Activated naive CD4-positive, alpha-beta T cell treated with anti-CD3 and anti-CD28 coated beads, Interleukin-2, amount 50 U/mL, for 24 hours (primary cell): ENCODE results near the gene DGUOK.

Source experiments
- H3K27ac Mint-ChIP-seq: one replicate; pipeline ENCODE4 v1.8.0; 2021; ENCODE audit warnings: mild to moderate bottlenecking, mixed read lengths
- H3K27me3 Mint-ChIP-seq: one replicate; pipeline ENCODE4 v1.8.0; 2021; ENCODE audit warnings: mixed read lengths
- H3K36me3 Mint-ChIP-seq: one replicate; pipeline ENCODE4 v1.8.0; 2021; ENCODE audit warnings: mixed read lengths
- H3K4me1 Mint-ChIP-seq: one replicate; pipeline ENCODE4 v1.8.0; 2021; ENCODE audit warnings: mixed read lengths
- H3K4me3 Mint-ChIP-seq: one replicate; pipeline ENCODE4 v1.8.0; 2021; ENCODE audit warnings: mild to moderate bottlenecking, mixed read lengths
- H3K9me3 Mint-ChIP-seq: one replicate; pipeline ENCODE4 v1.8.0; 2021; ENCODE audit warnings: mixed read lengths

DGUOK gene

DNA sequence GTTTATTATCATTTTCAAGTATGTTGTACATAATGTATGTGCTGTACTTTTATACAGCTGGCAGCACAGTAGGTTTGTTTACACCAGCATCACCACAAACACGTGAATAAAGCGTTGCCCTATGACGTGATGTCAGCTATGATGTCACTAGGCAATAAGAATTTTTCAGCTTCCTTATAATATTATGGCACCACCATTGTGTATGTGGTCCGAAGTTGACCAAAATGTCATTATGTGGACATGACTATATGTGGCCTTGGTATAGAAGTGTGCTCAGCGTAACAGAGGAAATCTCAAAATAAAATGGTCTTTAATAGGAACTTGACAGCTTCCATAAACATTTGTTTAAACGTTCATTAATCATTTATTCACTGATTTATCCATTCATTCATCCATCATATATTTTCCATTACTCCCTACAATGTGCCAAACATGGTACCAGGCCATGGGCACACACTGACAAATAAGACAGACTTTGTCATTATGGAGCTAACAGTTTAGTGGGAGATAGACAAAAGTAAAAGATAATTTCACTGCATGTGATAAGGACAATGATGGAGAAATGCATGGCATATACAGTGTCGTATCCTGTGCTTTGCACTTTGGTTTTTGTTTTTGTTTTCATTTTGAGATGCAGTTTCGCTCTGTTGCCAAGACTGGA is 15.0 kb upstream of the DGUOK start:
- Mint-ChIP-seq H3K27ac (no peak overlapping the region), H3K9me3 (no peaks in the 10 kb centered on the region), H3K4me1 (peaks cover 5% of the 10 kb centered on the region)

DNA sequence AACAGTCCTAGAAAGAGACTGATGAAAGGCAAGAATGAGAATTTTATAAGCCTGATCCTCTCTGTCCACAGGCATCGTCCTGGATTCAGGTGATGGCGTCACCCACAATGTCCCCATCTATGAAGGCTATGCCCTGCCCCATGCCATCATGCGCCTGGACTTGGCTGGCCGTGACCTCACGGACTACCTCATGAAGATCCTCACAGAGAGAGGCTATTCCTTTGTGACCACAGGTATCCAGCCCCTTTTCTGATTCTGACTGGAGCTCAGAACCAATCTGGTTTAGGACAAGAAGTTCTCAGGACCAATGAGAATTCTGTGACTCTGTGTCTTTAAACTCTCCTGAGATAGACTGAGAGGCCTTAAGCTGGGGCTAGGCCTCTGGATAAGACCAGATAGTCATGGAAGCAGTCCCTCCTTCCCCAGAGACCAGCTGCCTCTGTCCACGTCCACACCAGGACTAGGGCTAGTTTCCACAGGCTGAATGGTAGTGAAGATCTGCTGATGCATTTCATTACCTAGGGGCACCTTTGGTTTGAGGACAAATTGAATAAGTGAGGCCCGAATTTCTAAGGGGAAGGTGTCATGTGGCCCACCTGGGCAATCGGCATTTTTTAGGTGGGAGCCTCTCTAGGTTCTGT is 13.1 kb upstream of the DGUOK start:
- no peaks in the 10 kb centered on the region for H3K36me3 Mint-ChIP-seq
- no peak overlapping the region for H3K27ac Mint-ChIP-seq
- H3K4me3 Mint-ChIP-seq, result no peak overlapping the region
- no peaks in the 10 kb centered on the region for H3K9me3 Mint-ChIP-seq
- no peaks in the 10 kb centered on the region for H3K4me1 Mint-ChIP-seq
- no peaks in the 10 kb centered on the region for H3K27me3 Mint-ChIP-seq

More for the DNA sequence above, 15.0 kb upstream of the DGUOK start:
- Mint-ChIP-seq H3K27me3 (no peaks in the 10 kb centered on the region), H3K36me3 (no peaks in the 10 kb centered on the region), H3K4me3 (no peak overlapping the region)

DNA sequence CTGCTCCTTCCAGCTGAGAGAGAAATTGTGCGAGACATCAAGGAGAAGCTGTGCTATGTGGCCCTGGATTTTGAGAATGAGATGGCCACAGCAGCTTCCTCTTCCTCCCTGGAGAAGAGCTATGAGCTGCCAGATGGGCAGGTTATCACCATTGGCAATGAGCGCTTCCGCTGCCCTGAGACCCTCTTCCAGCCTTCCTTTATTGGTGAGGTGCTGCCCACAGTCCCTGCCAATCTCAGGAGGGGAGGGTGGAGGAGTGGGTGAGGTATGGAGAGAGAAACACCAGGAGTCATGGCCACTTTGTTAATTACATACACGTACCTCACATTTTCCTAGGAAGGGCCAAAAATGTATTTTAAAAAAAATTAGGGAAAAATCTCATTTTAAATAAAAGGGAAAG is 12.0 kb upstream of the DGUOK start:
- Mint-ChIP-seq H3K4me3 (no peak overlapping the region), H3K27ac (no peak overlapping the region), H3K4me1 (no peaks in the 10 kb centered on the region), H3K27me3 (no peaks in the 10 kb centered on the region), H3K9me3 (no peaks in the 10 kb centered on the region), H3K36me3 (no peaks in the 10 kb centered on the region)

DNA sequence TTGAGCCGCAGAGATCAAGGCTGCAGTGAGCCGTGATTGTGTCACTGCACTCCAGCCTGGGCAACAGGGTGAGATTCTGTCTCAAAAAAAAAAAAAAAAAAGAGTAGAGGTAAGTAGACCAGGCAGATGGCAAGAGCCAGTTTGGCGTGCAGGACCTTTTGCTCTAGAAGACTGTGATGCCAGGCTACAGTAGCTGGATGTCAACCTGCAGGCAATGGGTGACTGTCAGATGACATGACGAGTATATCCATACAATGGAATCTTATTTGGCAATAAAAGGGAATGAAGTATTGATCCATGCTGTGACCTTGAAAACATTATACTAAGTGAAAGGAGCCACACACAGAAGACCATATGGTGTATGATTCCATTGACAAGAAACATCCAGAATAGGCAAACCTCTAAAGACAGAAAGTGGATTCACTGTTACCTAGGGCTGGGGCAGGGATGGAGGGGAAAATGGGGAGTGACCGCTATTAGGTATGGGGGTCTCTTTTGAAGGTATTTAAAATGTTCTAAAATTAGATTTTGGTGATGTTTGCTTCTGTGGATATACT is 11.2 kb upstream of the DGUOK start:
- no peaks in the 10 kb centered on the region for H3K9me3 Mint-ChIP-seq
- no peak overlapping the region for H3K27ac Mint-ChIP-seq
- H3K4me3 Mint-ChIP-seq, result no peak overlapping the region
- no peaks in the 10 kb centered on the region for H3K27me3 Mint-ChIP-seq
- H3K36me3 Mint-ChIP-seq, result no peaks in the 10 kb centered on the region
- H3K4me1 Mint-ChIP-seq, result peaks cover 1% of the 10 kb centered on the region

DNA sequence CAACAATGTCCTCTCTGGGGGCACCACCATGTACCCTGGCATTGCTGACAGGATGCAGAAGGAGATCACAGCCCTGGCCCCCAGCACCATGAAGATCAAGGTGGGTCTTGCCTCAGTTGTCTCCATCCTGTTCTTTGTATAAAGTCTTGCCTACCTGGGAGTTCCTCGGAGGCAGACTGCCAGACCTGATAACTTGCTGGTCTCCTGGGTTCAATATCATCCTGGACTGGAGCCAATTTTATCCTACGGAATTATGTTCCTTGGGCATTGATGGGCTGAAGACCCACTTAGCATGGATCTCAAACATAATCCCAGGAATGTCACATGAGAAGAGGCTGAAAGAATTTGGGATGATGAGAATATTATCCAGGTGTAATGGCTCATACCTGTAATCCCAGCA is 10.0 kb upstream of the DGUOK start:
- Mint-ChIP-seq H3K4me1 (peaks cover 5% of the 10 kb centered on the region), H3K27ac (no peak overlapping the region), H3K9me3 (no peaks in the 10 kb centered on the region), H3K4me3 (no peak overlapping the region), H3K36me3 (no peaks in the 10 kb centered on the region), H3K27me3 (no peaks in the 10 kb centered on the region)

DNA sequence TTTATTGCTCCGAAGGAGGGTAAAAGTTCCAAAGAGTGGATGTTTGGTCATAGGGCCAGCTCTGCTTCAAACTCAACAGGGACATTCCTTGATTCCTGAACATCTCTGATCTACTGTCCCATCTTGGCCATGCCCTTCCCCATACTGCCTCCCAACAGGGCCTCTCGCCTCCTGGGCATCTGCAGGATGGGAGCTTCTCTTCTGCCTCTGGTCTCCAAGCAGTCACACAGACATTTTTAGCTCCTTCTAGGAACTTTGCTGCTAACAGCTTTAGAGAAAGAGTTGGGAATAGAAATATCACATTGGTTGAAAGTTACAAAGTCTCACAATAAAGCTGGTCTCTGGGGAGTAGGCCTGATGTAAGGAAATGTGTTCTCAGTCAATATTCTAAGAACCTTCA is 9.4 kb upstream of the DGUOK start:
- no peaks in the 10 kb centered on the region for H3K9me3 Mint-ChIP-seq
- H3K27ac Mint-ChIP-seq, result no peak overlapping the region
- H3K4me3 Mint-ChIP-seq, result no peak overlapping the region
- peaks cover 5% of the 10 kb centered on the region for H3K4me1 Mint-ChIP-seq
- H3K36me3 Mint-ChIP-seq, result no peaks in the 10 kb centered on the region
- no peaks in the 10 kb centered on the region for H3K27me3 Mint-ChIP-seq

DNA sequence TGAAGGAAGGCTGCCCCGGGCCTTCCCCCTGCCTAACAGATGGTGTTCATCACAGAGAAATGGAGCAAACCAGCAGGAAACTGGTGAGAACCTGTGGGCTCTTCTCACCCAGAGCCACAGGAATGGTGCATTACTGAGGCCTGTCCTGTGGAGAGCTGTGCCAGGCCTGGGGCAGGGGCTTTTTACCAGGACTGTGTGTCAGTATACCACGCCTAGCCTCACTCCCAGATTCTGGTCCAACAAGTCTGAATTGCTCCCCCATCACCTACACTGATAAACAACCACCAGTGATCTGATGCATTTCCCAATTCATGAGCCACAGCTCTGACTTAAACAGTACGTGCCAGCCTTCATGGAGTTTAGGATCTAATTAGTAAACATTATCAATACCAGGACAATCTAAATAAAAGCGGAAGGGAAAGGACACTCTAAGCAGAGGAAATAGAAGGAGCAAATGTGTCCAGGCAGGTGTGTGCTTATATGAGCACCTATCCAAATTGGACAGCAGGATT is 8.9 kb upstream of the DGUOK start:
- peaks cover 5% of the 10 kb centered on the region for H3K4me1 Mint-ChIP-seq
- H3K27ac Mint-ChIP-seq, result no peak overlapping the region
- no peak overlapping the region for H3K4me3 Mint-ChIP-seq
- no peaks in the 10 kb centered on the region for H3K27me3 Mint-ChIP-seq
- H3K9me3 Mint-ChIP-seq, result no peaks in the 10 kb centered on the region
- H3K36me3 Mint-ChIP-seq, result no peaks in the 10 kb centered on the region

DNA sequence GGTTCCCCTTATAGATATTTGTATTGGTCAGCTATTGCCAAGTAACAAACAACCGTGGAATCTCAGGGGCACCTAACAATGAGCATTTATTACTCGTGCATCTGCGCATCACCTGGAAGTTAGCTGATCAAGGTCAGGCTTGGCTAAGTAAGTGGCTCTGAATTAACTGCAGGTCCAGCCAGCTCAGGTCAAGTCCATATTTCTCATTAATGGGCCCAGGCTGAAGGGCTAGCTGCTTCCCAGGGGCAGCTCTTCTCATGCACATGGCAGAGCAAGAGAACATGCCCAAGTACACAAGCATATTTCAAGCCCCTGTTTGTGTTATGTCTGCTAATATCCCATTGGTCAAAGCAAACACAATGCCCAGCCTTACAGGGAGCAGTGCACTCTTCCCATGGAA is 7.8 kb upstream of the DGUOK start:
- Mint-ChIP-seq H3K27ac (no peak overlapping the region), H3K27me3 (no peaks in the 10 kb centered on the region), H3K4me3 (no peak overlapping the region), H3K36me3 (no peaks in the 10 kb centered on the region), H3K9me3 (no peaks in the 10 kb centered on the region), H3K4me1 (peaks cover 8% of the 10 kb centered on the region)

DNA sequence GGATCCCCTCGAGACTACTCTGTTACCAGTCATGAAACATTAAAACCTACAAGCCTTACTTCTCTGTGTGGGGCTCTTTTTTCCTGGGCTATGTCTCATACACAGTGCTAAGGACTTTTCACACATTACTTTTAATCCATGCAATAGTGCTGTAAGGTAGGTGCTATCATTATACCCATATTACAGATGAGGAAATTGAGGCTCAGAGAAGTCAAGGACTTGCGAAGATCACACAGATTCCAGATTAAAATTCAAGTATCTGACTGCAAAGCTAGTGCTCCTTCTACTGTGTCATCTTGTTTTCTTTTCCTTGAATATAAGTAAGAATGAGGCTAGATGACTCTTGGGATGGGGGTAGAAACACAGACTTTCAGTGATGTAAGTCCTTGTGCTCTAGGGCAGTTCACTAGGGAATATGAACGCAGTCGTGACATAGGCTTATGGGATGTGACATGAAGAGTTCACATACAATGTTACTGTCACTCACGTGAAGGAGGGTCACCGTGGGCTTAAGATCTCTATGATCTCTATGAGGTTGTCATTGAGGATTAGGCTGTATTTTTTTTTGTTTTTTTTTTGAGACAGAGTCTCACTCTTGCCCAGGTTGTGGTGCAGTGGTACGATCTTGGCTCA is 7.0 kb upstream of the DGUOK start:
- Mint-ChIP-seq H3K27ac (no peak overlapping the region), H3K27me3 (no peaks in the 10 kb centered on the region), H3K4me3 (no peak overlapping the region), H3K4me1 (peaks cover 8% of the 10 kb centered on the region), H3K9me3 (no peaks in the 10 kb centered on the region), H3K36me3 (no peaks in the 10 kb centered on the region)

DNA sequence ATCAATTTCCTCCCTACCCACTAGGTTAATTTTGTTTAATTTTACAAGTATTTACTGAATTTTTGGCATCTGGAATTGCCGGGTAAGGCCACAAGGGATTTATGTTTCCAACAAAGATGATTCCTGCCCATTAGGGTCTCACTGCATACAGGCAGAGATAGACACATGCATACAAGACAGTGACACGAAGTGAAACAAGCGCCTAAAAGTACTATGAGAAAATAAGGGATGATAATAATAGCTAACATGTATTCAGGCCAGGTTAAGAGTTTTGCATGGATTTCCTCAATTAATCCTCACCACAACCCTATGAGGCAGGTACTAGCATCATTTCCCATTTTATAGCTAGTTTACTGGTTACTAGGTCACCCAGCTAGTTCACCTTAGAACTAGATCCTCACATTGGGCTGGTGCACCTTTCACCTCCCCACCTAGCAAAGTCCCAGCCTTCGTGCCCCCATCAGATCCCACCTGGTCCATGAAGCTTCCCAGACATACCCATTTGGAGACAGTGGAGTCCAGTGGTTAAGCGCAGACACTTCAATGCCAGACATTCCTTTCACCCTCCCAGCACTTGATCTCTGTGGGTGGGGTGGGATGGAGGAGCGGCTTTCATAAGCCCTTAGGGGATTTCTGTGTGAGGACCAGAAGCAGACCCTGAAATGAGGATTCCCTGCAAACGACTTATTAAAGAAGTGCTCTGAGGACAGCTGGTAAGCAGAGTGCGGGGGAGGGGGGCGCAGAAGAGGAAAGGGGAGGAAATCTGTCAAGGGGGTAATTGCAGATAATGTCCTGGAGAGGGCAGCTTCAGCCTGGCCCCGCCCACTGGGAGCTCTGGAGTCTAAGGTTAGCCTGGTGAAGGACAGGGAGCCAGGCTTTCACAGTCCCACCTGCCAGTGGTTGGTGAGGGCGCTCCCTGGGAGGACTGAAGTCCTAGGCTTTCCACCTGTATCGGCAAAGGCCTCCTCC is 5.8 kb upstream of the DGUOK start:
- Mint-ChIP-seq H3K4me1 (peaks cover 9% of the 10 kb centered on the region), H3K4me3 (no peak overlapping the region), H3K27ac (peak overlapping the region; percentile 41), H3K36me3 (no peaks in the 10 kb centered on the region), H3K27me3 (no peaks in the 10 kb centered on the region), H3K9me3 (no peaks in the 10 kb centered on the region)

DNA sequence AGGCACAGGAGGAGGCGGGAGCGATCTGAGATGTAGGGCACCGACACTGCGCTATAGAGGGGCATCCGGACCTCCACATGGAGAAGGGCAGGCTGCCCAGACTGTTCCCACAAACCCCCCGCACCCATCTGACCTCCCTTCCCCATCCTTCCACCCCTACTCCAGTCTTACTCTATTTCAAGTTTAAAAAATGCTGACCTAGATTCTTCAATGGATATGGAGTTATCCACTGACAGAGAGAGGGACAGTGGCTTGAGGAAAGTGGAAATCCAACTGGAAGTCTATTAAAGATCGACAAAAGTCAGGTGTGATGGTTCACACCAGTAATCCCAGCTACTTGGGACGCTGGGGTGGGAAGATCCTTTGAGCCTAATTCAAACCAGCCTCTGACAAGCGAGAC is 5.1 kb upstream of the DGUOK start:
- Mint-ChIP-seq H3K27me3 (no peaks in the 10 kb centered on the region), H3K4me3 (no peak overlapping the region), H3K4me1 (peaks cover 15% of the 10 kb centered on the region), H3K27ac (no peak overlapping the region), H3K36me3 (no peaks in the 10 kb centered on the region), H3K9me3 (no peaks in the 10 kb centered on the region)

DNA sequence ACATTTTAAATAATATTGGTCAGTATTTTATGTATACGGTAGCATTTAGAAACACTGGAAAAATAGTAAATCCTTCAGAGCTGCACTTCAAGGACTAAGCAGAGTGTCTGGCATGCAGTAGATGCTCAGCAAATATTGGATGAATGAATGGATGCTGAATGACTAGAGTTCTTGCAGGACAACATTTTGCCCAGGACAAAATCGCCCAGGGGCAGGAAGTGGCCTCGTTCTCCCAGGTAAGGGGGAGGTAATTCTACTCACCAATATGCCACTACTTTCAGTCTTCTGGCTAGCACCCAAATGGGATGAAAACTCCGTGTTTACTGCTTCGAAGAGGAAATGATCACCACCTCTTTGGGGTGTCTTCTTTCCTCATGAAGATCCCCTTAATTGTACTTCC is 4.0 kb upstream of the DGUOK start:
- no peak overlapping the region for H3K27ac Mint-ChIP-seq
- H3K36me3 Mint-ChIP-seq, result peaks cover under 1% of the 10 kb centered on the region
- no peak overlapping the region for H3K4me3 Mint-ChIP-seq
- no peaks in the 10 kb centered on the region for H3K9me3 Mint-ChIP-seq
- peaks cover 18% of the 10 kb centered on the region for H3K4me1 Mint-ChIP-seq
- no peaks in the 10 kb centered on the region for H3K27me3 Mint-ChIP-seq

DNA sequence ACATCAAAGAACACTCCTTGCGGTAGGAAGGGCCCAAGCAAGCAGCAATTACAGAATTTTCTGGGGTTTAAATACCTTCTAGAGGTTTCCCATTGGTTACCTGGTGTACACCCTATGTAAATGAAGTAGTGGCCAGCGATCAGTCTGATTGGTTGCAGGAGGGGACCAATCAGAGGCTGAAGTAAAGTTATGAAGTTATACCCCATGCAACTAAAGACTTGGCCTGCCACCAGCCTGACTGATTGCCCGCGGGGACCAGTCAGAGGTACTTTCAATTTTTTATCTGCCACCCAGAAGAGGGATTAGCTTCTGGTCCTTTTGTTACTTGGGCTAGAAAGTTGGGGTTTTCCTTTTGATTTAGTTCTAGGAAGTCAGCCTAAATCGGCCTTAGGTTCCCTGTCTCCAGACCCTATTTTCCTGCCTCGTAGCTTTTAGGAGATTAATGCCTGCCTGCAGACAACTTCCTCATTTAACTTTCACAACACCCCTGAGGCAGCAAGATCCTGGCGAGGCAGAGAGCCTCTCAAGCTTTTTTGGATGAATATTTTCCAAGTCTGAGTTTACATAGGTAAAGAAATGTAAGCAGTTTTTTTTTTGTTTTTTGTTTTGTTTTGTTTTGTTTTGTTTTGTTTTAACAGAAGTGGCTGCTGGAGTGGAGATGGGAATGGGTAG is 1.5 kb upstream of the DGUOK start:
- Mint-ChIP-seq H3K36me3 (peaks cover 18% of the 10 kb centered on the region), H3K27ac (peak overlapping the region; percentile 56), H3K9me3 (no peaks in the 10 kb centered on the region), H3K4me3 (no peak overlapping the region), H3K4me1 (peaks cover 43% of the 10 kb centered on the region), H3K27me3 (no peaks in the 10 kb centered on the region)

DNA sequence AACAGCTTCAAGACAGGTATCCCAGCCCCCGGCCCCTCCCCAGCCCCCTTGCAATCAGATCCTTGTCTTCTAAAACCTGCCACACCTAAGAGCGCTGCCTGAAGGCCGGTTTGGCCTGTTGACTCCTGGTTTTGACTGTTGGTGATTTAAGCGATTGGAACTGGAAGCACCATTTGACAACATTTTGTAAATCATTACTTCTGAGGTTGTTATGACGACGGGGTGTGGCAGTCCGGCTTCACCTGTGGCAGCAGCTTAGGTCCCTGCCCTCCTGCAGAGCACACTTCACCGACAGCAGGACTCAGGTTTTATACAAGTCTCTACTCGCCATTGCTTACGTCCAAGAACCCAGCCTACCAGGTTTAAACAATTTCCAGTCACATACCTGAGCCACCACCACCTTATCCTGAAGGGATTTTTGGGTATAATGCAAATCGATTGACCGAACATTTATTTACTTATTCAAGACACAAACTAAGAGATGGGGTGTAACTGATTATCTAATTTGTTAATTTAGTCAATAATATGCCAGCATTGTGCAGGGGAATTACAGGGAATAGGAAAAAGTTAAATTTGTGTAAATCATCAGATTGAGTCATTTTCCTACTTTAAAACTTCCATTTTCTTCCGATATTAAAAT is 707 bp upstream of the DGUOK start:
- H3K36me3 Mint-ChIP-seq, result peaks cover 18% of the 10 kb centered on the region
- peaks cover 45% of the 10 kb centered on the region for H3K4me1 Mint-ChIP-seq
- H3K9me3 Mint-ChIP-seq, result no peaks in the 10 kb centered on the region
- H3K4me3 Mint-ChIP-seq, result peak overlapping the region; percentile 86
- H3K27ac Mint-ChIP-seq, result peak overlapping the region; percentile 87
- H3K27me3 Mint-ChIP-seq, result no peaks in the 10 kb centered on the region
